Thoracic aorta (tissue), 2 donors: ENCODE measurements around the gene TPMT. TPM values are rescaled to one million over a fixed set of nuclear protein-coding genes. Genes with fewer than 3 reads are reported as not detected.
A peak's percentile ranks its signal among the peaks of the same experiment; 100 is the strongest.
"Not testable (repeated sequence)": the region's sequence is repeated elsewhere in the genome, so short reads cannot be mapped to it uniquely, and the experiment has no call there.

ENCODE experiments used
- ATAC-seq: fragments of 150-250 bp; one replicate; pipeline ENCODE4 v1.8.0; 2017; ENCODE audit warnings: low read depth; ENCODE audit not compliant: insufficient number of reproducible peaks, low FRiP score
- DNase-seq: peaks from one replicate; pipeline ENCODE4 v3.0.0-alpha.2; 2020; ENCODE audit warnings: low spot score
- H3K27ac ChIP-seq, 2 donors: fragments of 200-600 bp; sonication (generic); 1 replicate in 1 of 2; 2 replicates in 1 of 2; pipeline ENCODE4 v1.5.1; 2016; ENCODE audit warnings: mild to moderate bottlenecking in 2 of 2, moderate library complexity in 2 of 2
- H3K27me3 ChIP-seq: fragments of 200-600 bp; sonication (generic); replicated peaks from 2 replicates; pipeline ENCODE4 v1.6.0; 2016; ENCODE audit warnings: mild to moderate bottlenecking; ENCODE audit not compliant: insufficient read depth
- H3K36me3 ChIP-seq: fragments of 200-600 bp; sonication (generic); one replicate; pipeline ENCODE4 v1.5.1; 2016
- H3K4me1 ChIP-seq, 2 donors: fragments of 200-600 bp; sonication (generic); 1 replicate in 1 of 2; 2 replicates in 1 of 2; pipeline versions ENCODE4 v1.5.1 to v1.6.0; 2016; ENCODE audit warnings: low read depth in 2 of 2, mild to moderate bottlenecking in 1 of 2; ENCODE audit not compliant: control insufficient read depth in 1 of 2
- H3K4me3 ChIP-seq: fragments of 200-600 bp; sonication (generic); 2 replicates; pipeline ENCODE4 v1.5.1; 2016; ENCODE audit warnings: mild to moderate bottlenecking
- H3K9me3 ChIP-seq: fragments of 200-600 bp; sonication (generic); 2 replicates; pipeline ENCODE4 v1.5.1; 2016
- total RNA-seq, 2 donors: library from RNA; depleted of rRNA; stranded (reverse); fragments of >200 nt; gene quantifications; one replicate each; pipeline versions ENCODE4 v1.1.0 to v1.2.3, GENCODE V29; 2016
- TF ChIP-seq, protein P1 (sequence below): fragments of 200-600 bp; sonication (generic); IDR thresholded peaks from one replicate; pipeline ENCODE4 v1.5.1; 2019; ENCODE audit warnings: antibody characterized with exemption

Gene TPMT
- total RNA-seq, 2 donors from 2014 or later: 5.0 to 5.5 TPM

DNA sequence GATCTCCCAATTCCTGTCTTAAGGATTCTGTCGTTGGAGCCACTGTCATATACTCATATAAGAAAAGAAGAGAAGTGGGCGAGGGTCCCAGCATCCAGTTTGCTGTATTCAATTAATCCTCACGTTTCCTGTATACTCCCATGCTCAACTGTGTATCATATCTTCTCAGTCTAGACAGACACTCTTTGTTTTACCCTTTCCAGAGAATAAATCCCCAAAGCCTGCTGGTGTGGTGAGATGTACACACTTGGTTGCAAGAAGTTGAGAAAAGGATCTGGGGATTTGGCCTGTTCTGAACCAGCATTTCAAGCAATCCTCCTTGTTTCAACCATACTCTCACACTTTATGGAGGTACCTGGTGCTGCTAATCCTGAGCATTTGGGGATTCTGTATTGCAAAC is 3.1 kb downstream of the TPMT start:
- ATAC-seq (no peak), DNase-seq (no peak)
- TF ChIP-seq, protein P1, sequence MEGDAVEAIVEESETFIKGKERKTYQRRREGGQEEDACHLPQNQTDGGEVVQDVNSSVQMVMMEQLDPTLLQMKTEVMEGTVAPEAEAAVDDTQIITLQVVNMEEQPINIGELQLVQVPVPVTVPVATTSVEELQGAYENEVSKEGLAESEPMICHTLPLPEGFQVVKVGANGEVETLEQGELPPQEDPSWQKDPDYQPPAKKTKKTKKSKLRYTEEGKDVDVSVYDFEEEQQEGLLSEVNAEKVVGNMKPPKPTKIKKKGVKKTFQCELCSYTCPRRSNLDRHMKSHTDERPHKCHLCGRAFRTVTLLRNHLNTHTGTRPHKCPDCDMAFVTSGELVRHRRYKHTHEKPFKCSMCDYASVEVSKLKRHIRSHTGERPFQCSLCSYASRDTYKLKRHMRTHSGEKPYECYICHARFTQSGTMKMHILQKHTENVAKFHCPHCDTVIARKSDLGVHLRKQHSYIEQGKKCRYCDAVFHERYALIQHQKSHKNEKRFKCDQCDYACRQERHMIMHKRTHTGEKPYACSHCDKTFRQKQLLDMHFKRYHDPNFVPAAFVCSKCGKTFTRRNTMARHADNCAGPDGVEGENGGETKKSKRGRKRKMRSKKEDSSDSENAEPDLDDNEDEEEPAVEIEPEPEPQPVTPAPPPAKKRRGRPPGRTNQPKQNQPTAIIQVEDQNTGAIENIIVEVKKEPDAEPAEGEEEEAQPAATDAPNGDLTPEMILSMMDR: no peak
- Histone ChIP-seq H3K27me3 (no peaks in the 10 kb centered on the region), H3K4me1 (peaks cover 16 to 22% of the 10 kb centered on the region in 2 donors), H3K36me3 (no peaks in the 10 kb centered on the region), H3K27ac (no peak overlapping the region), H3K9me3 (no peaks in the 10 kb centered on the region), H3K4me3 (no peak overlapping the region)

DNA sequence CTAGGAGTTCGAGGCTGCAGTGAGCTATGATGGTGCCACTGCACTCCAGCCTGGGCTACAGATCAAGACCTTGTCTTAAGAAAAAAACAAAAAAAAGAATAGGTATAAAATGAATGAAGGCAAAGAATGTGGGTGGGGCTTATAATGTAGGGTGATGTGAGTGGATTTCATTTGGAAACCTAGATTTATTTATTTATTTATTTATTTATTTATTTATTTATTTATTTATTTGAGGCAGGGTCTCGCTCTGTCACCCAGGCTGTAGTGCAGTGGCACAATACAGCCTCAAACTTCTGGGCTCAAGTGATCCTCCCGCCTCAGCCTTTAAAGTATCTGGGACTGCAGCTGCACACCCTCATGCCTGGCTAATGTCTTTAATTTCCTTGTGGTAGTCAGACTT is 3.5 kb downstream of the TPMT start:
- not testable (repeated sequence) for H3K4me3 ChIP-seq, H3K9me3 ChIP-seq, H3K36me3 ChIP-seq, H3K27ac ChIP-seq, ATAC-seq, H3K27me3 ChIP-seq, DNase-seq
- H3K4me1 ChIP-seq: peaks cover 16 to 21% of the 10 kb centered on the region in 2 donors

DNA sequence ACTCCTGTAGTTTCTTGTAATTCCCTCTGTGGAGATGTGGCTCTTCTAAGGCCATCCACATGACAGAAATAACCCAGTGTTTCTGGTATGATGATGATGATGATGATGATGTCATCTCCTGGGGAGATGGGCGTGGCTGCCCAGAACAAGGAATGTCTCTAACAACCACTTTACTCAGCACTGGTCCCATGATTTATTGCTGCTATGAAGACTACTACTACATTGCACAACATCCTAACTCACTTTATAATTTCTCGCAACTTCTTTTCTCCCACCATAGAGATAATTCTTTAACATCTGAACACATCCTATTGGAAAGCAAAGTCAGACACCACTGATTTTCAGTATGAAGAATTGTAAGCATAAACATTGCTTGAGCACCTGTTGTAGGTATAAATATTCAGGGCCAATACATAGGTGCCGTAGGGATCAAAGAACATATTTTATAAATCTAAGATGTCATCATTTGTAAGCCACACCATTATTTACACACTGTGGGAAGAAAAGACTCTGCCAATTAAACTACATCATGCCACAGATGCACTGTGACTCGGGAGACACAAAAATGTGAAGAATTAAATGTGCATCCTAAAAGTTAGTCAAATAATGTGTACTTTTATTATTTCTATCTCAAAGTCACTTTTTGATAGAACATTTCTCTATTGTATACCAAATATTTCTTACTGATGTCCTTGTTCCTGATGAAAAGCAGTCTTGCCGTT is 6.4 kb downstream of the TPMT start:
- ATAC-seq (peak; percentile 23), DNase-seq (no peak)
- Histone ChIP-seq H3K36me3 (no peaks in the 10 kb centered on the region), H3K4me3 (no peak overlapping the region), H3K27me3 (no peaks in the 10 kb centered on the region), H3K27ac (no peak overlapping the region), H3K9me3 (no peaks in the 10 kb centered on the region), H3K4me1 (peaks cover 3 to 4% of the 10 kb centered on the region in 2 donors)
- TF ChIP-seq, protein P1: no peak

DNA sequence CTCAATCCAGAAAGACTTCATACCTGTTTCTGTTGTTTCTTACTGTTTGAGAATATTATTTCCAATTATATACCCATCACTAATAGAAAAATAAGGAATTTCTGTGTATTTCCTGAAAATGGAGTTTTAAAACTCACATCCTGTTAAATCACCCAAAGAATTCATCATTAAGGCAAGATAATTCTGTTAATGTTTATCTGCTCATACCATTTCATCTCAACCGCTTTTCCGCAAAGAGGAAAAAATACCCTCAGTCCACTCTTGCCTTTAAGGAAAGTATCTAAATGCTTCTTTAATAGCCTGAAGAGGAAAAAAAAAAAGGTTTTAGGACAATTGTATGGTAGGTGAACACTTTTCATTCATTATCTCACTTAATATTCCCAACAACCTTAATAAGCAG is 7.3 kb downstream of the TPMT start:
- Histone ChIP-seq H3K9me3 (no peaks in the 10 kb centered on the region), H3K27ac (no peak overlapping the region), H3K36me3 (peaks cover 2% of the 10 kb centered on the region), H3K4me3 (no peak overlapping the region), H3K4me1 (no peaks in the 10 kb centered on the region), H3K27me3 (no peaks in the 10 kb centered on the region)
- TF ChIP-seq, protein P1: no peak
- no peak for ATAC-seq
- no peak for DNase-seq

DNA sequence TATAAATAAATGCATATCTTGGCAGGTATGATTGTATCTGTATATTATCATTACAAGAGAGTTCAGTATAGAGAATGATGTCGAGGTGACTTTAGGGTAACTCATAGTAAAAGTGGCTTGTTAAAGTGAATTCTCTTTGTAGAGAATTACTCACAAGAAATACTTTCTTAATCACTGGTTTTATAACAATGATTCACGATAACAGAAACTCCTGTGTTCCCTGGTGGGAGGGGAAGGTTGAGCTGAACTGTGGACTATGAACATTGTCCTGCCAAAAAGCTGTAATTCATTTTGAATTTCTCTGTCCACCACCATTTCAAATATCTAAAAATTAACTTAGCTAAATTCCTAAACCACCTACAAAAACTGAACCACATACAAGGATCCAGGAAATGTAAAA is 7.7 kb downstream of the TPMT start:
- Histone ChIP-seq H3K9me3 (no peaks in the 10 kb centered on the region), H3K27me3 (no peaks in the 10 kb centered on the region), H3K27ac (no peak overlapping the region), H3K4me1 (no peaks in the 10 kb centered on the region), H3K36me3 (peaks cover 7% of the 10 kb centered on the region), H3K4me3 (no peak overlapping the region)
- no peak for ATAC-seq
- TF ChIP-seq, protein P1: no peak
- no peak for DNase-seq

DNA sequence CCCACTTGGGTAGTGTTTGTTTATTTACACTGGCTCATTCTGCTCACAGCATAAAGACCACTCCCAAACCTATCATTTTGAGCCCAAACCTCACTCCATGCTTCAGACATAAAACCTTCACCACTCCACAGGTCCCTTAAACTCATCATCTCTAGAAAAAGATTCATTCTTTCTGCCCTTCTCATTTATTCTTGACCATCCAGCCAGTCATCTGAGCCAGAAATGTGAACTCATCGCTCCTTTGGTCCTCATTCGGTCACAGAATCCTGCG is 12.4 kb downstream of the TPMT start:
- peaks cover 15% of the 10 kb centered on the region for H3K36me3 ChIP-seq

More for the DNA sequence above, 12.4 kb downstream of the TPMT start:
- H3K27ac ChIP-seq: no peak overlapping the region
- H3K27me3 ChIP-seq: no peaks in the 10 kb centered on the region
- TF ChIP-seq, protein P1: no peak
- DNase-seq (no peak), ATAC-seq (no peak)
- H3K9me3 ChIP-seq: no peaks in the 10 kb centered on the region
- H3K4me1 ChIP-seq: no peaks in the 10 kb centered on the region
- H3K4me3 ChIP-seq: no peak overlapping the region
